ENCODE results near the gene CLCF1.

Gene CLCF1

GRCh38 chr11:67374571-67375281 lies 1.3 kb upstream of the CLCF1 start:
- DNase-seq (ENCODE audit: low spot score) = no peak

GRCh38 chr11:67373648-67374570 lies 511 bp upstream of the CLCF1 start:
- DNase-seq (ENCODE audit: low spot score) = peak; percentile 90

DNA sequence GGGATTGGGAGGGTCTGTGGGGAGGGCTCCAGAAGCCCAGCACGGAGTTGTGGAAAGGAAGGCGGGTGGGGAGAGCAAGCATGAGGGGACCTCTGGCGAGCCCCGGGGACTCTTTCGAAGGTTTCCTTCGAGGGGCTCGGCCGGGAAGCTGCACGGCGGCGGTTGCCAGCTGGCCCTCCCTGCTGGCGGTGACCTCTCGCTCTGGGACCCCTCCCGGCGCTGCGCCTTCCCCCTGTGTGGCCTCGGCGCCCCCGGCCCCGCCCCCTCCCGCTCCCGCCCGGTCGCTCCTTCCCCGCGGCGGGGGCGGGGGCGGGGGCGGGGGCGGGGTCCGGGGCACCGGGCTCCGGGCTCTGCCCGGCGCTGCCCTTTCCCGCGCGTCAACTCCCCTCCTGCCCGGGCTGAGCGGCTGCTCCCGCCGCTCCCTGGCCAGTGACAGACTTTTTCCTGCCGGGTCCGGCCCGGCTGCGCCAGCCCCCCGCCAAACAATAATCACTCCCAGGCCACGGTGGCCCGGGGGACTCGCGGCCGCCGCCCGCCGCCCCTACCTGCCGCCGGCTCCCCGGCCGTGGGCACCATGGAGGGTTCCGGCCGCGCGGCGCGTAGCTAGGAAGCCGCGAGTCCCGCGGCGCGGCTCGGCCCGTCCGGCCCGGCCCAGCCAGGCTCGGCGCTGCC lies 941 bp downstream of the CLCF1 start:
- DNase-seq (ENCODE audit: low spot score) = no peak

DNA sequence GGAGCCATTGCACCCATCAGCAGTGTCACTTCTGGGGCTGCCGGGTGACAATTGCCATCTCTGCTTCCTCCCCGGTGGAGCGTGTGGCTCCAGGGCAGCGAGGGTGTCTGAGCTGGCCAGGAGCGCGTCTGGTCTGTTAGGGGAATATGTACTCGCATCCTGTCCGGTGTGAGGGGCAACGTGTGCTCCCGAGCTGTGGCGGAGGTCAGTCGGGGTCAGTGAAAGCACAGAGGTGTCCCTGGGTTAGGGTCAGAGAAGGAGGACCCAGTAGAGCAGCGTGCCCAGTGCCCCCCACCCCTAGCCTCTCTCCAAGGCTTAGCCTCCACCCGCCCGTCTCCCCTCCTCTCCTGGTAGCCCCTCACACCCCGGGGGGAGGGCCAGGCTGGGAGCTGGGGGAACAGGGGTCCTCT lies 1.5 kb downstream of the CLCF1 start:
- DNase-seq (ENCODE audit: low spot score) = no peak

GRCh38 chr11:67371189-67371910 lies 2.0 kb downstream of the CLCF1 start:
- DNase-seq (ENCODE audit: low spot score) = no peak

DNA sequence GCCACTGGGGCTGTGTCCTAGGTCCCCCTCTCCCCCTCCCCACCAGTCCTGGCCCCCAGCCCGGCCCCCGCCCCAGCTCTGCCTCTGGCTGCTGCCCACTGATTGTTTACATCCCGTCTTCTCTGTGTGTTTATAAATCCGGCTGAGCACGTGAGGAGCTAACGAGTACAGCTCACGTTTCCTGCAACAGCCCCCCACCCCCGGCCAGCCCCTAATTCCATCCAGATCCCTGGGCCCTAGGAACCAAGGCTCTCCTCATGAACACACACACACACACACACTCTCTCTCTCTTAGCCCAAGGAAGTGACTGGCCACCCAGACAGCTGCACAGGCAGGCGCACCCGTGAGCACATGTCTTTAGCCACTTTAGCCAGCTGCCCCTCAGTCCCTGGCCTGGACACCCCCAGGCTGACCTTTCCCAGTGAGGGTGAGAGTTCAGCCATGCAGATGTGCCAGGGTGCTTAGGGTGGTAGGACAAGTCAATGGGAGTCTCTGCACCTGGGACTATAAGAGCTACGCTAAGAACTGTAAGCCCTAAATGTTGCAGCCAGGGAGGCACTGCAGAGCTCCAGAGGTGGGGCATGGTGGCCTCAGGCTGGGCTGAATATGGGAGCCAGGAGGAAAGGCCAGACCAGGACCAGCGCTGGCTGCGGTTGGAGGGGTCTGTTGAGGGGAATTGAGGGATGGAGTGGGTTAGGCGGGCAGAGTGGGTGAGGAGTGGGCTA lies 2.9 kb downstream of the CLCF1 start:
- DNase-seq (ENCODE audit: low spot score) = no peak

- no peak for DNase-seq (ENCODE audit: low spot score)
Measured at GRCh38 chr11:67369801-67370284, 3.6 kb downstream of the CLCF1 start.

DNA sequence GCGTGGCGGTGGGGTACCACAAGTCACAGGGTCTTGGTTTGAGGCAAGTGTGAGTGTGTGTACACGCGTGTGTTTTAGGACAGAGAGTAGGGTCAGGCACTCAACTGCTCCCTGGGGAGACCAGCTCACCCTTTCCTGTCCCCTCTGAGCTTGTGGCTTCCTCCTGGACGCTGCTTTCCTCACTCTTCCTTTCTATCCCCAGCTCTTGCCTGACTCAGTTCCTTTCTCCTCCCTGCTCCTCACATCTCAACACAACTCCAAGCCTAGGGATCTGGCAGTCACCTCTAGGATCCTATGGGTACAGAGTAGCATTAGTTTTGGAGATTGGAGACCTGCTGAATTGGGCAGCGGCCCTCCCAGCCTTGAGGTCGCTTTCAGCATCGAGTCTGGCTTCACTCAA lies 4.1 kb downstream of the CLCF1 start:
- DNase-seq (ENCODE audit: low spot score) = no peak

- no peak for DNase-seq (ENCODE audit: low spot score)
Measured at GRCh38 chr11:67368621-67369020, 4.8 kb downstream of the CLCF1 start.

GRCh38 chr11:67367761-67368227 lies 5.6 kb downstream of the CLCF1 start:
- DNase-seq (ENCODE audit: low spot score) = no peak

GRCh38 chr11:67366961-67367760 lies 6.2 kb downstream of the CLCF1 start:
- no peak for DNase-seq (ENCODE audit: low spot score)

GRCh38 chr11:67366546-67366945 lies 6.9 kb downstream of the CLCF1 start:
- no peak for DNase-seq (ENCODE audit: low spot score)

GRCh38 chr11:67365736-67366444 lies 7.5 kb downstream of the CLCF1 start:
- no peak for DNase-seq (ENCODE audit: low spot score)

DNA sequence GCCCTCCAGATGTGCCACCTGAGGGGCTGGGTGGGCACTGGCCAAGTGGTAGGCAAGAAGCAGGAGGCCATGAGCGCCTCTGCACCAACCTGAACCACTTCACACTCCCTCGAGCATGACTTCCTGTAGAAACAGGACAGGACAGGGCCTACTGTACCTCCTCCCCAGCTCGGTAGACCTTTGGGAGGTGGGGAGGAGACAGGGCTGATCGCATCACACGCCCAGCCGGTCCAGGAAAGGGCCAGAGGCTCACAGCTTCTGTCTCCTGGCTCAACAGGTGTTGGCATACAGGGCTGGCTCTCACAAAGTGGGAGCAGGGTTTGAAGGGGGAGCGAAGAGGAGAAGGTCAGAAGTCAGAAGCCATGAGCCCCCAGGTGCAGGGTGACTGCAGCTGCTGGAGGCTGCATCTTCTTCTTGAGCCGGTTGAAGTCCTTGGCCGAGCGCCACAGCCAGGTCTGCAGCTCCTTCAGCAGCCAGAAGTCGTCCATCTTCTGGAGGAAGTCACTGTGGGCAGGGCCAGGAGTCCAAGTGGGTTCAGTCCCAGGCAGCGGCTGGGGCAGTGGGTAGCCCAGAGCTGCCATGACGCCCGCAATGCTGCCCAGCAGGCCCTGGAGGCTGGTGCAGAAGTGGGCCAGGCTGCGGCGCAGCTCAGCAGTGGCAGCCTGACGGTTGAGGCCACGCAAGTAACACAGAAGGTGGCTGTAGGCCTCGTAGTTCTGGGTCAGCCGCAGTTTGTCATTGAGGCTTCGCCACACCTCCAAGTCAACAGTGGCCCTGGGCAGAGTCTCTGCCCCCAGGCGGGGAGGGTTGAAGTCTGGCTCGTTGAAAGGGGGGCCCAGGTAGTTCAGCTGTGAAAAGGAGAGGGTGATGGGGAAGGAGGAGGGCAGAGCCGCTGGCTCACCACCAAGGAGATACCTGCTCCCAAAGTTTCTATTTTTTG lies 8.3 kb downstream of the CLCF1 start:
- no peak for DNase-seq (ENCODE audit: low spot score)

- DNase-seq (ENCODE audit: low spot score) = no peak
Measured at GRCh38 chr11:67364169-67364568, 9.2 kb downstream of the CLCF1 start.

- DNase-seq (ENCODE audit: low spot score) = no peak
Measured at GRCh38 chr11:67357831-67358670, 15.3 kb downstream of the CLCF1 start.

DNA sequence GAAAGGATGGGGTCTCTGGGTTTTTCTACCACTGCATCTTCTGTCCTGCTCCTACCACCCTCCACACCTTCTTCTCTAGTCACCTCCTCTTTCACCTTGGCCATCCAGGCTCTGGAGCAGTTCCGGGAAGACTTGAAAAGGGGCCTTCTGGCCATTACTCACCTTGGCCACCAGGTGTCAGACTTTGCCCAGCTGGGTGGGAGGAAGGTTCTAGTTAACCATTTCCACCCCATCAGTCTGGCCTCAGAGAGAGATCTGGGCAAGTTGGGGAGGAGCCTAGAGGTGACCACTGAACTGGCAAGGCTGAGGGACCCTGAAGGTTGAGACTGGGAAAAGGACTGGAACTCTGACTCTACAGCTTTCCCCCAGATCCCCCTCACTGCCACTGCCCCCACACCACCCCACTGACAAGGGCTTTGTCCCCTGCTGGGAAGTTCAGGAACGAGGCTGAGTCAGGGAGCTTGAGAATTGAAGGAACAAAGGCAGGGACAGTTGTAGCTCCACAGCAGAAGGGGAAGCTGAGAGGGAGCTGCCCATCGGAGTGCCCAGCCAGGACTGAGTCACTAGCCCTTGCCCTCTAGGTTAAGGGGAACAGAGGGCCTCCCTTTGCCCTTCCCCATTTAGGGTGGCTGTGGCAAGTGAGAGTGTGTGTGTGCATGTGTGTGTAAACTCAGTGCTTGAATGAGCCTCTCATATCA lies 16.4 kb downstream of the CLCF1 start:
- DNase-seq (ENCODE audit: low spot score) = peak; percentile 84

All from LoVo (cell line).